Liver (tissue), 9 donors: Measurements from ENCODE around the gene NLGN4X. TPM values are rescaled to one million over a fixed set of nuclear protein-coding genes. Genes with fewer than 3 reads are reported as not detected.

Experiments
- DNase-seq: peaks from one replicate; pipeline ENCODE4 v3.0.0-alpha.2; 2017; ENCODE audit warnings: low spot score
- H3K27ac ChIP-seq, 2 donors: one replicate each; pipeline ENCODE4 v1.7.0; 2013; ENCODE audit warnings: inconsistent platforms in 2 of 2, low read length in 2 of 2, control low read depth in 1 of 2, low read depth in 1 of 2, mild to moderate bottlenecking in 1 of 2
- H3K27me3 ChIP-seq, 4 donors: one replicate each; pipeline versions ENCODE4 v1.6.1 to v1.7.0; 2013; ENCODE audit warnings: low read length in 3 of 4, inconsistent platforms in 1 of 4, mild to moderate bottlenecking in 1 of 4, moderate library complexity in 1 of 4; ENCODE audit not compliant: control insufficient read depth in 4 of 4, insufficient read depth in 4 of 4
- H3K36me3 ChIP-seq, 4 donors: one replicate each; pipeline versions ENCODE4 v1.6.1 to v1.7.0; 2013; ENCODE audit warnings: low read length in 3 of 4, mild to moderate bottlenecking in 3 of 4, low read depth in 1 of 4, moderate library complexity in 1 of 4; ENCODE audit not compliant: control insufficient read depth in 4 of 4, insufficient read depth in 3 of 4
- H3K4me1 ChIP-seq, 4 donors: one replicate each; pipeline versions ENCODE4 v1.6.1 to v1.7.0; 2013; ENCODE audit warnings: low read length in 3 of 4, mild to moderate bottlenecking in 3 of 4, moderate library complexity in 1 of 4; ENCODE audit not compliant: control insufficient read depth in 4 of 4, insufficient read depth in 4 of 4
- H3K4me3 ChIP-seq, 3 donors: one replicate each; pipeline versions ENCODE4 v1.6.1 to v1.7.0; 2013; ENCODE audit warnings: low read length in 3 of 3, control low read depth in 1 of 3, low read depth in 1 of 3, mild to moderate bottlenecking in 1 of 3
- H3K9ac ChIP-seq, 2 donors: one replicate each; pipeline ENCODE4 v1.7.0; 2013; ENCODE audit warnings: low read length in 2 of 2, mild to moderate bottlenecking in 2 of 2, moderate library complexity in 2 of 2, control low read depth in 1 of 2, low read depth in 1 of 2
- H3K9me3 ChIP-seq, 4 donors: one replicate each; pipeline versions ENCODE4 v1.6.1 to v1.7.0; 2013; ENCODE audit warnings: low read length in 3 of 4; ENCODE audit not compliant: control insufficient read depth in 4 of 4
- CTCF ChIP-seq: fragments of 150-350 bp; IDR thresholded peaks from 2 replicates; pipeline ENCODE4 v1.5.1; 2017; ENCODE audit warnings: improper control_type of control experiment, low read depth, low read length; ENCODE audit not compliant: missing input control
- EGR1 ChIP-seq, 2 donors: IDR thresholded peaks; 2 replicates each; pipeline ENCODE4 v1.6.1; 2016 to 2018; ENCODE audit warnings: antibody characterized with exemption in 2 of 2, low read depth in 2 of 2
- FOXA1 ChIP-seq: IDR thresholded peaks from 2 replicates; pipeline ENCODE4 v1.6.1; 2016; ENCODE audit warnings: antibody characterized with exemption
- FOXA2 ChIP-seq: IDR thresholded peaks from 2 replicates; pipeline ENCODE4 v1.6.1; 2016; ENCODE audit warnings: antibody characterized with exemption
- GABPA ChIP-seq, 2 donors: IDR thresholded peaks in 1 of 2; conservative IDR thresholded peaks in 1 of 2; 2 replicates each; pipeline ENCODE4 v1.6.1; 2016; ENCODE audit warnings: antibody characterized with exemption in 2 of 2, mild to moderate bottlenecking in 1 of 2, moderate library complexity in 1 of 2
- HNF4A ChIP-seq, 2 donors: conservative IDR thresholded peaks; 2 replicates each; pipeline ENCODE4 v1.6.1; 2016; ENCODE audit warnings: antibody characterized with exemption in 2 of 2, mild to moderate bottlenecking in 2 of 2
- HNF4G ChIP-seq: IDR thresholded peaks from 2 replicates; pipeline ENCODE4 v1.6.1; 2016; ENCODE audit warnings: antibody characterized with exemption
- JUND ChIP-seq, 2 donors: IDR thresholded peaks; 2 replicates each; pipeline ENCODE4 v1.6.1; 2016; ENCODE audit warnings: antibody characterized with exemption in 2 of 2
- MAX ChIP-seq: IDR thresholded peaks from 2 replicates; pipeline ENCODE4 v1.6.1; 2016; ENCODE audit warnings: antibody characterized with exemption
- NR2F2 ChIP-seq: IDR thresholded peaks from 2 replicates; pipeline ENCODE4 v1.6.1; 2016; ENCODE audit warnings: antibody characterized with exemption
- RAD21 ChIP-seq, 2 donors: IDR thresholded peaks; 2 replicates each; pipeline ENCODE4 v1.6.1; 2016; ENCODE audit warnings: antibody characterized with exemption in 2 of 2, mild to moderate bottlenecking in 2 of 2
- RXRA ChIP-seq, 2 donors: IDR thresholded peaks; 2 replicates each; pipeline ENCODE4 v1.6.1; 2017 to 2018; ENCODE audit warnings: antibody characterized with exemption in 2 of 2, mild to moderate bottlenecking in 1 of 2
- SP1 ChIP-seq: IDR thresholded peaks from 2 replicates; pipeline ENCODE4 v1.6.1; 2018; ENCODE audit warnings: antibody characterized with exemption, mild to moderate bottlenecking
- TAF1 ChIP-seq: conservative IDR thresholded peaks from 2 replicates; pipeline ENCODE4 v1.6.1; 2016; ENCODE audit warnings: antibody characterized with exemption, mild to moderate bottlenecking
- YY1 ChIP-seq: IDR thresholded peaks from 2 replicates; pipeline ENCODE4 v1.6.1; 2016; ENCODE audit warnings: antibody characterized with exemption, mild to moderate bottlenecking
- ZBTB33 ChIP-seq: IDR thresholded peaks from 2 replicates; pipeline ENCODE4 v1.6.1; 2016; ENCODE audit warnings: antibody characterized with exemption
- whole genome bisulfite sequencing: extraction: QIAGEN DNeasy Blood & Tissue Kit; methylation state at CpG from one replicate; pipeline ENCODE4 v1.1.7; 2013; 5-methylcytosine and 5-hydroxymethylcytosine counted together
- polyA plus RNA-seq, 2 donors: library from polyadenylated mRNA; stranded (reverse) in 1 of 2; unstranded in 1 of 2; fragments of 200-250 nt in 1 of 2; fragments of >200 nt in 1 of 2; fragmentation: Nextera tagmentation in 1 of 2; extraction: Ambion mirVana in 1 of 2; gene quantifications; one replicate each; pipeline versions ENCODE4 v1.2.1 to v1.2.3, GENCODE V29; 2013 to 2015
- total RNA-seq, 2 donors: library from RNA; depleted of rRNA; stranded (reverse); fragments of >200 nt; gene quantifications; one replicate each; pipeline ENCODE4 v1.2.3, GENCODE V29; 2014
- TF ChIP-seq, protein P1 (sequence below): IDR thresholded peaks from 2 replicates; pipeline ENCODE4 v1.6.1; 2016; ENCODE audit warnings: antibody characterized with exemption
- TF ChIP-seq, protein P2 (sequence below): IDR thresholded peaks from 2 replicates; pipeline ENCODE4 v1.6.1; 2016; ENCODE audit warnings: antibody characterized with exemption, mild to moderate bottlenecking
- donor health status: healthy.
- donor health status: healthy.
- donor health status: healthy.
- donor health status: healthy.
- donor health status: healthy.

The NLGN4X gene
- total and polyA plus RNA-seq, 4 donors, result 0.33 to 2.8 (median 0.93) TPM

GRCh38 chrX:6024204-6024603 lies 204.5 kb downstream of the NLGN4X start:
- 89% methylated on average over 4 of the region's 4 CpGs for WGBS
- no peaks in the 10 kb centered on the region for H3K4me1 ChIP-seq
- TF ChIP-seq GABPA (IDR thresholded peaks at IDR 0.05 in 1 of 2, conservative IDR thresholded peaks at IDR 0.05 in 1 of 2) (no peak), HNF4G (no peak), CTCF (no peak), TAF1 (no peak), EGR1 (IDR thresholded peaks at IDR 0.05; ENCODE audit: low read depth in 2 of 2) (no peak), SP1 (no peak), RAD21 (IDR thresholded peaks at IDR 0.05) (no peak), HNF4A (conservative IDR thresholded peaks at IDR 0.05) (no peak), FOXA2 (no peak), MAX (no peak), FOXA1 (no peak), RXRA (IDR thresholded peaks at IDR 0.05) (no peak), YY1 (no peak), JUND (IDR thresholded peaks at IDR 0.05) (no peak), ZBTB33 (no peak), NR2F2 (no peak)
- TF ChIP-seq, protein P1, sequence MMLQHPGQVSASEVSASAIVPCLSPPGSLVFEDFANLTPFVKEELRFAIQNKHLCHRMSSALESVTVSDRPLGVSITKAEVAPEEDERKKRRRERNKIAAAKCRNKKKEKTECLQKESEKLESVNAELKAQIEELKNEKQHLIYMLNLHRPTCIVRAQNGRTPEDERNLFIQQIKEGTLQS, result no peak
- TF ChIP-seq, protein P2, sequence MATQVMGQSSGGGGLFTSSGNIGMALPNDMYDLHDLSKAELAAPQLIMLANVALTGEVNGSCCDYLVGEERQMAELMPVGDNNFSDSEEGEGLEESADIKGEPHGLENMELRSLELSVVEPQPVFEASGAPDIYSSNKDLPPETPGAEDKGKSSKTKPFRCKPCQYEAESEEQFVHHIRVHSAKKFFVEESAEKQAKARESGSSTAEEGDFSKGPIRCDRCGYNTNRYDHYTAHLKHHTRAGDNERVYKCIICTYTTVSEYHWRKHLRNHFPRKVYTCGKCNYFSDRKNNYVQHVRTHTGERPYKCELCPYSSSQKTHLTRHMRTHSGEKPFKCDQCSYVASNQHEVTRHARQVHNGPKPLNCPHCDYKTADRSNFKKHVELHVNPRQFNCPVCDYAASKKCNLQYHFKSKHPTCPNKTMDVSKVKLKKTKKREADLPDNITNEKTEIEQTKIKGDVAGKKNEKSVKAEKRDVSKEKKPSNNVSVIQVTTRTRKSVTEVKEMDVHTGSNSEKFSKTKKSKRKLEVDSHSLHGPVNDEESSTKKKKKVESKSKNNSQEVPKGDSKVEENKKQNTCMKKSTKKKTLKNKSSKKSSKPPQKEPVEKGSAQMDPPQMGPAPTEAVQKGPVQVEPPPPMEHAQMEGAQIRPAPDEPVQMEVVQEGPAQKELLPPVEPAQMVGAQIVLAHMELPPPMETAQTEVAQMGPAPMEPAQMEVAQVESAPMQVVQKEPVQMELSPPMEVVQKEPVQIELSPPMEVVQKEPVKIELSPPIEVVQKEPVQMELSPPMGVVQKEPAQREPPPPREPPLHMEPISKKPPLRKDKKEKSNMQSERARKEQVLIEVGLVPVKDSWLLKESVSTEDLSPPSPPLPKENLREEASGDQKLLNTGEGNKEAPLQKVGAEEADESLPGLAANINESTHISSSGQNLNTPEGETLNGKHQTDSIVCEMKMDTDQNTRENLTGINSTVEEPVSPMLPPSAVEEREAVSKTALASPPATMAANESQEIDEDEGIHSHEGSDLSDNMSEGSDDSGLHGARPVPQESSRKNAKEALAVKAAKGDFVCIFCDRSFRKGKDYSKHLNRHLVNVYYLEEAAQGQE, result no peak

More at GRCh38 chrX:6024204-6024603, 204.5 kb downstream of the NLGN4X start:
- no peaks in the 10 kb centered on the region for H3K27me3 ChIP-seq
- H3K36me3 ChIP-seq, result no peaks in the 10 kb centered on the region
- H3K4me3 ChIP-seq, result no peak overlapping the region
- no peak overlapping the region for H3K27ac ChIP-seq
- no peak overlapping the region for H3K9ac ChIP-seq
- DNase-seq, result no peak
- H3K9me3 ChIP-seq, result no peaks in the 10 kb centered on the region
